Measurements from ENCODE around the gene CDK8.

CDK8 gene

GRCh38 chr13:26253787-26254582 lies at the start of gene CDK8:
CDK8 (plus strand) TSS chr13:26254129; CDS start chr13:26254642, 513 bp downstream.
- TF ChIP-seq CTCF (IDR thresholded peaks at IDR 0.05; ENCODE audit: low read length) = no peak
- TF ChIP-seq EZH2 (IDR thresholded peaks at IDR 0.05; ENCODE audit: borderline replicate concordance, low read length) = no peak
- H3K27me3 ChIP-seq (ENCODE audit: insufficient read depth, low read length) = no peaks in the 10 kb centered on the region
- H2AFZ ChIP-seq (ENCODE audit: low read length) = 0 out of 2 replicates have a peak within 1 kb of the TSS, but pooled peaks have one; percentile 43
- H3K27ac ChIP-seq (ENCODE audit: low read depth, low read length, poor library complexity, severe bottlenecking) = peak within 1 kb of the TSS; percentile 48
- H3K79me2 ChIP-seq (ENCODE audit: insufficient read depth, low read length) = 0 out of 2 replicates have a peak, but pooled peaks cover 2% of the 10 kb centered on the region
- no peaks in the 10 kb centered on the region for H3K9me3 ChIP-seq (ENCODE audit: low read length)
- H3F3A ChIP-seq (ENCODE audit: insufficient read depth, low read length) = no peaks in the 10 kb centered on the region
- H3K9me2 ChIP-seq (ENCODE audit: low read depth, low read length) = no peaks in the 10 kb centered on the region
- H3K36me3 ChIP-seq (ENCODE audit: insufficient read depth, low read length) = no peaks in the 10 kb centered on the region
- H3K9ac ChIP-seq (ENCODE audit: low read length) = peak within 1 kb of the TSS; percentile 67
- H3K4me3 ChIP-seq (ENCODE audit: low read depth, low read length, poor library complexity, severe bottlenecking) = peak within 1 kb of the TSS; percentile 66
- H3K4me1 ChIP-seq (ENCODE audit: insufficient read depth, low read length, severe bottlenecking) = peaks cover 18% of the 10 kb centered on the region
- peak within 1 kb of the TSS; percentile 97 for H3K4me2 ChIP-seq (ENCODE audit: low read length)
- no peaks in the 10 kb centered on the region for H4K20me1 ChIP-seq (ENCODE audit: insufficient read depth, low read length)

DNA sequence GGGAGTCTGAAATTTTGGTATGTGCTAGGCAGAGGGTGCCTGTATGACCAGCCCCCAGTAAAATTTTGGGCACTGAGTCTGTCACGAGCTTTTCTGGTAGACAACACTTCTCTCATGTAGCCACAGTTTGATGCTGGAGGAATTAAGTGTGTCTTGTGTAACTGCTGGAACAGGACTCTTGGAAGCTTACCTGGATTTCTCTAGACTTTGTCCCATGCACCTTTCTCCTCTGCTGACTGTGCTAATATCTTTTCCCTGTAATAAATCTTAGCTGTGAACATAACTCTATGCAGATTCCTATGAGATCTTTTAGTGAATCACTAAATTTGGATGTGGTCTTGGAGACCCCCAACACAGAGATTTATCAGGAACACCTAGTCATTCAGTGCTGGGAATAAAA lies 45.6 kb upstream of the CDK8 start:
- H4K20me1 ChIP-seq (ENCODE audit: insufficient read depth, low read length) = no peaks in the 10 kb centered on the region
- no peaks in the 10 kb centered on the region for H3K4me1 ChIP-seq (ENCODE audit: insufficient read depth, low read length, severe bottlenecking)
- peaks cover 51% of the 10 kb centered on the region for H3K36me3 ChIP-seq (ENCODE audit: insufficient read depth, low read length)
- H3K27ac ChIP-seq (ENCODE audit: low read depth, low read length, poor library complexity, severe bottlenecking) = no peak overlapping the region
- TF ChIP-seq CTCF (IDR thresholded peaks at IDR 0.05; ENCODE audit: low read length) = no peak
- no peak for TF ChIP-seq EZH2 (IDR thresholded peaks at IDR 0.05; ENCODE audit: borderline replicate concordance, low read length)
- H3K4me3 ChIP-seq (ENCODE audit: low read depth, low read length, poor library complexity, severe bottlenecking) = no peak overlapping the region
- H3K79me2 ChIP-seq (ENCODE audit: insufficient read depth, low read length) = no peaks in the 10 kb centered on the region
- no peaks in the 10 kb centered on the region for H3K9me3 ChIP-seq (ENCODE audit: low read length)
- no peak overlapping the region for H3K9ac ChIP-seq (ENCODE audit: low read length)
- no peaks in the 10 kb centered on the region for H3K27me3 ChIP-seq (ENCODE audit: insufficient read depth, low read length)
- H3F3A ChIP-seq (ENCODE audit: insufficient read depth, low read length) = no peaks in the 10 kb centered on the region
- no peak overlapping the region for H2AFZ ChIP-seq (ENCODE audit: low read length)
- H3K9me2 ChIP-seq (ENCODE audit: low read depth, low read length) = no peaks in the 10 kb centered on the region
- no peak overlapping the region for H3K4me2 ChIP-seq (ENCODE audit: low read length)

GRCh38 chr13:26213345-26213744 lies 40.6 kb upstream of the CDK8 start:
- no peaks in the 10 kb centered on the region for H3F3A ChIP-seq (ENCODE audit: insufficient read depth, low read length)
- TF ChIP-seq CTCF (IDR thresholded peaks at IDR 0.05; ENCODE audit: low read length) (no peak), EZH2 (IDR thresholded peaks at IDR 0.05; ENCODE audit: borderline replicate concordance, low read length) (no peak)
- no peak overlapping the region for H3K4me3 ChIP-seq (ENCODE audit: low read depth, low read length, poor library complexity, severe bottlenecking)
- H2AFZ ChIP-seq (ENCODE audit: low read length) = no peak overlapping the region
- peaks cover 87% of the 10 kb centered on the region for H3K36me3 ChIP-seq (ENCODE audit: insufficient read depth, low read length)
- H3K27me3 ChIP-seq (ENCODE audit: insufficient read depth, low read length) = no peaks in the 10 kb centered on the region
- H3K4me2 ChIP-seq (ENCODE audit: low read length) = no peak overlapping the region
- no peaks in the 10 kb centered on the region for H3K9me2 ChIP-seq (ENCODE audit: low read depth, low read length)
- no peaks in the 10 kb centered on the region for H3K79me2 ChIP-seq (ENCODE audit: insufficient read depth, low read length)
- H3K9me3 ChIP-seq (ENCODE audit: low read length) = no peaks in the 10 kb centered on the region
- no peaks in the 10 kb centered on the region for H4K20me1 ChIP-seq (ENCODE audit: insufficient read depth, low read length)
- H3K9ac ChIP-seq (ENCODE audit: low read length) = no peak overlapping the region
- no peak overlapping the region for H3K27ac ChIP-seq (ENCODE audit: low read depth, low read length, poor library complexity, severe bottlenecking)
- no peaks in the 10 kb centered on the region for H3K4me1 ChIP-seq (ENCODE audit: insufficient read depth, low read length, severe bottlenecking)
